Dendritic cell treated with granulocyte-macrophage colony-stimulating factor and Interleukin-4, amounts not matched to agents 40 ng/mL and 50 ng/mL, for 4 days (primary cell): Measurements from ENCODE around the gene RHBDF2.
"Not testable (repeated sequence)": the region's sequence is repeated elsewhere in the genome, so short reads cannot be mapped to it uniquely, and the experiment has no call there.

ENCODE experiments used
- H3K27ac Mint-ChIP-seq: one replicate; pipeline ENCODE4 v1.8.0; 2022; ENCODE audit warnings: mild to moderate bottlenecking, mixed read lengths
- H3K27me3 Mint-ChIP-seq: one replicate; pipeline ENCODE4 v1.8.0; 2022; ENCODE audit warnings: mild to moderate bottlenecking, mixed read lengths
- H3K36me3 Mint-ChIP-seq: one replicate; pipeline ENCODE4 v1.8.0; 2022; ENCODE audit warnings: low read depth, mixed read lengths
- H3K4me1 Mint-ChIP-seq: one replicate; pipeline ENCODE4 v1.8.0; 2022; ENCODE audit warnings: low read depth, mixed read lengths
- H3K4me3 Mint-ChIP-seq: one replicate; pipeline ENCODE4 v1.8.0; 2022; ENCODE audit warnings: mild to moderate bottlenecking, moderate library complexity, mixed read lengths
- H3K9me3 Mint-ChIP-seq: one replicate; pipeline ENCODE4 v1.8.0; 2022; ENCODE audit warnings: mixed read lengths
- intact Hi-C: fragments of 100-400 bp; cut with micrococcal nuclease; formaldehyde crosslinking; loops from one replicate; pipeline ENCODE4 v1.15.0; 2022

RHBDF2 gene

DNA sequence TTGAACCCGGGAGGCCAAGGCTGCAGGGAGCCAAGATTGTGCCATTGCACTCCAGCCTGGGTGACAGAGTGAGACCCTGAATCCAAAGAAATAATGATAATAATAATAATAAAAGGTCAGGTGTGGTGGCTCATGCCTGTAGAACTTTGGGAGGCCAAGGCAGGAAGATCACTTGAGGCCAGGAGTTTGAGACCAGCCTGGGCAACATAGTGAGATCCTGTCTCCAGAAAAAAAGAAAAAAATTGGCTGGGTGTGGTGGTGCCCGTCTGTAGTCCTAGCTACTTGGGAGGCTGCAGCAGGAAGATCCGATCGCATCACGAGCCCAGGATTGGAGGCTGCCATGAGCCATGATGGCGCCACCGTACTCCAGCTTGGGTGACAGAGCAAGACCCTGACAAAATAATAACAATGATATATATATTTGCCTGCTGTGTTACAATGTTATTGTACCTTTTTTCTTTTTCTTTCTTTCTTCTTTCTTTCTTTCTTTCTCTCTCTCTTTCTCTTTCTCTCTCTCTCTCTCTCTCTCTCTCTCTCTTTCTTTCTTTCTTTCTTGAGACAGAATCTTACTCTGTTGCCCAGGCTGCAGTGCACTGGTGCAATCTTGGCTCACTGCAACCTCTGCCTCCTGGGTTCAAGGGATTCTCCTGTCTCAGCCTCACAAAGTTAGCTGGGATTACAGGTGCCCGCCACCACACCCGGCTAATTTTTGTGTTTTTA is 32.6 kb upstream of the RHBDF2 start:
- peaks cover 56% of the 10 kb centered on the region for H3K27me3 Mint-ChIP-seq
- H3K27ac Mint-ChIP-seq, intact Hi-C loops: not testable (repeated sequence)

GRCh38 chr17:76532072-76532651 is 30.9 kb upstream of the RHBDF2 start:
- Mint-ChIP-seq H3K27me3 (peaks cover 61% of the 10 kb centered on the region), H3K36me3 (no peaks in the 10 kb centered on the region), H3K4me3 (no peak overlapping the region), H3K4me1 (peaks cover 17% of the 10 kb centered on the region), H3K9me3 (no peaks in the 10 kb centered on the region), H3K27ac (no peak overlapping the region)
- intact Hi-C loops: no loop called here

More for the DNA sequence above, 32.6 kb upstream of the RHBDF2 start:
- not testable (repeated sequence) for H3K4me3 Mint-ChIP-seq, H3K9me3 Mint-ChIP-seq, H3K36me3 Mint-ChIP-seq
- peaks cover 13% of the 10 kb centered on the region for H3K4me1 Mint-ChIP-seq

GRCh38 chr17:76531486-76532038 is 30.3 kb upstream of the RHBDF2 start:
- Mint-ChIP-seq H3K4me1 (peaks cover 19% of the 10 kb centered on the region), H3K36me3 (no peaks in the 10 kb centered on the region), H3K27ac (no peak overlapping the region), H3K27me3 (peaks cover 57% of the 10 kb centered on the region), H3K4me3 (no peak overlapping the region), H3K9me3 (no peaks in the 10 kb centered on the region)
- intact Hi-C loops: no loop called here

- Mint-ChIP-seq H3K27ac (peak overlapping the region; percentile 81), H3K27me3 (peaks cover 54% of the 10 kb centered on the region), H3K4me1 (peaks cover 19% of the 10 kb centered on the region), H3K9me3 (no peaks in the 10 kb centered on the region), H3K4me3 (no peak overlapping the region), H3K36me3 (no peaks in the 10 kb centered on the region)
- intact Hi-C loops: no loop called here
Measured at GRCh38 chr17:76530811-76531485, 29.7 kb upstream of the RHBDF2 start.

DNA sequence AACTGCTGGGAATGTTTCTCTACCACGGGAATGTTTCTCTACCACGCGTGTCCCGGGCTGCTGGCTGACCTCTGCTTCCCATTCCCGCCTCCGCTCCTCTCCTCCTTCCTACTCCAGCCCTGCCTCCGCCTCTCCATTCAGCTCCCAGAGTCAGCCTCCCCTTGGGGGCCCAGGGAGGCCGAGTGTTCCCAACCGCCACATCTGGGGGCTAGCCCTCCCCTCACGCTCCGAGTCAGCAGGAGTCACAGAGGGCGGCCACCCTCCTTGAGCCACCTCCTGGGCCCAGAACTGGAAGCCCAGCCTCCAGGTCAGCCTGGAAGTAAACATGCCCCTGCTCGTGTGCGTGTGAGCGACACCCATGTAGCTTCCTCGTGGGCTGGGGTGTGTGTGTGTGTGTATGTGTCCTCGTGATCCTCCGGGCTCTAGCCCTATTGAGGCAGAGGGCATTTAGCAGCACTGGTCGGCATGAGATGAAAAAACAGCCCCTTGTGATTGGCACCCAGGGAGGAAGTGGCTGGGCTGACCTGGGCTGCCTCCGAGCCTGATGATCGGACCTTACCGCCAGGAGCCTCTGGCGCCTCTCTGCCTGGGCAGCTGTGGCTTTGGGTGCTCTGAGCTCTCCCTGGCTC is 29.0 kb upstream of the RHBDF2 start:
- Mint-ChIP-seq H3K27me3 (peaks cover 47% of the 10 kb centered on the region), H3K36me3 (no peaks in the 10 kb centered on the region), H3K4me1 (peaks cover 19% of the 10 kb centered on the region), H3K9me3 (no peaks in the 10 kb centered on the region), H3K4me3 (peak overlapping the region; percentile 48), H3K27ac (peak overlapping the region; percentile 81)
- intact Hi-C loops: no loop called here

DNA sequence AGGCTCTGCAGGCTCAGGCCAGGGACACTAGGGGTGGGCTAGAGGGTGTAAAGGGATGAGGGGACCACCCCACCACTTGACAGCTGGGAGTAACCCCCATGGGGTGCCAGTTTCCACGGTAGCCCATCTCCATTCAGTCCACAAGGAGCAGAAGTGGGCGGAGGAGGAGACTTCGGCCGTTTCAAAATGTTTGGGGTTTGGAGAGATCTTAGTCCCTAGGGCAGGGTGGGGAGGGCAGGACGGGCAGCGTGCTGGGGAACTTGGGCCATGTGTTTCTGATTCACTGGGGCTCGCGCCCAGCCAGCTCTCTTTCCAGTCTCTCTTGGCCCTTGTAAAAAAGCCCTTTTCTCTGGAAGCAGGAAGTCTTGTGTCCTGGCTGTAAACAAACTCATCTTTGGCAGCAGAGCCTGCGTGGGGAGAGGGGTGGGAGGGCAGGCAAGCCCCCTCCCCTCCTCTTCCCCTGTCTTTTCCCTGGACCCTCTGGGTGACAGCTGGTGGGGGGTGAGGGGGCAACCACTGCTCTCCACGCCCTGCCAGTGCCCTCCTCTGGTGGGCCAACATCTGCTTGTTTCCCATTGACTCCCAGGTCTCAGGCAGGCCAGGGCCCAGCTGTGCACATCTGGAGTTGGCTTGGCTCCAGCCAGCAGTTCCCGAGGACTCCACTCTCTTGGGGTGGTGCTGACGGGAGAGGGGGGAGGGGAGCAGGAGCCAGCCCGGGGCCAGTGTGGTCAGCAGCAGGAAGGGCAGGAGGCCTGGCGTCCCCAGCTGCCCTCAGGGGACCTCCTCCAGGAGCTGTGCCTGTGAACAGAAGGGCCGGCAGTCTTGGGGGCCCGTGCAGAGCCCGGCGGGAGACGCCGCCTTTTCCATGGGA is 28.2 kb upstream of the RHBDF2 start:
- peak overlapping the region; percentile 10 for H3K4me3 Mint-ChIP-seq
- no peaks in the 10 kb centered on the region for H3K36me3 Mint-ChIP-seq
- H3K27ac Mint-ChIP-seq: peak overlapping the region; percentile 81
- H3K4me1 Mint-ChIP-seq: peaks cover 19% of the 10 kb centered on the region
- H3K9me3 Mint-ChIP-seq: no peaks in the 10 kb centered on the region
- intact Hi-C loops: loop anchor here (10.0 kb wide), 1 partner anchor 185 kb away; the partner anchor contains the start of gene MXRA7
- peaks cover 47% of the 10 kb centered on the region for H3K27me3 Mint-ChIP-seq

GRCh38 chr17:76528528-76529223 is 27.5 kb upstream of the RHBDF2 start:
- H3K27ac Mint-ChIP-seq: peak overlapping the region; percentile 29
- no peaks in the 10 kb centered on the region for H3K9me3 Mint-ChIP-seq
- H3K4me3 Mint-ChIP-seq: no peak overlapping the region
- H3K36me3 Mint-ChIP-seq: no peaks in the 10 kb centered on the region
- H3K27me3 Mint-ChIP-seq: peaks cover 54% of the 10 kb centered on the region
- H3K4me1 Mint-ChIP-seq: peaks cover 19% of the 10 kb centered on the region
- intact Hi-C loops: loop anchor here (10.0 kb wide), 1 partner anchor 186 kb away; the partner anchor contains the start of gene MXRA7

DNA sequence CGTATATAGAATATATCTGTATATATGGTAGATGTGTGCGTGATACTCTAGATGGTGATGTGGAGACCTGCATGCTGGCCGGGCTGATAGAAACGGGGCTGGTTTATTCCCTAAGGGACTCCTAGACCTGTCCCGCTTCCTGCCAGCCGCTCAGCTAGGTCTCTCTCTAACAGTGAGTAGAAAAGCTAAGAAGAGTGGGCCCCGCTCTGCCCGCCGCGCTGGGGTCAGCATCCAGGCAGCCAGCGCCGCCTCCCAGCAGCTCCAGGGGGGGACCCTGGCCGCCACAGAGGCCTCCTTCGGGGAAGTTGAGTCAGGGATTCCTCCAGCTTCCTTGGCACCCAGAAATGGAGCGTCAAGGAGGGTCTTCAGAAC is 26.9 kb upstream of the RHBDF2 start:
- Mint-ChIP-seq H3K27me3 (peaks cover 59% of the 10 kb centered on the region), H3K4me1 (peaks cover 22% of the 10 kb centered on the region), H3K36me3 (no peaks in the 10 kb centered on the region), H3K27ac (peak overlapping the region; percentile 29), H3K9me3 (no peaks in the 10 kb centered on the region), H3K4me3 (no peak overlapping the region)
- intact Hi-C loops: loop anchor here (10.0 kb wide), 1 partner anchor 187 kb away; the partner anchor contains the start of gene MXRA7

DNA sequence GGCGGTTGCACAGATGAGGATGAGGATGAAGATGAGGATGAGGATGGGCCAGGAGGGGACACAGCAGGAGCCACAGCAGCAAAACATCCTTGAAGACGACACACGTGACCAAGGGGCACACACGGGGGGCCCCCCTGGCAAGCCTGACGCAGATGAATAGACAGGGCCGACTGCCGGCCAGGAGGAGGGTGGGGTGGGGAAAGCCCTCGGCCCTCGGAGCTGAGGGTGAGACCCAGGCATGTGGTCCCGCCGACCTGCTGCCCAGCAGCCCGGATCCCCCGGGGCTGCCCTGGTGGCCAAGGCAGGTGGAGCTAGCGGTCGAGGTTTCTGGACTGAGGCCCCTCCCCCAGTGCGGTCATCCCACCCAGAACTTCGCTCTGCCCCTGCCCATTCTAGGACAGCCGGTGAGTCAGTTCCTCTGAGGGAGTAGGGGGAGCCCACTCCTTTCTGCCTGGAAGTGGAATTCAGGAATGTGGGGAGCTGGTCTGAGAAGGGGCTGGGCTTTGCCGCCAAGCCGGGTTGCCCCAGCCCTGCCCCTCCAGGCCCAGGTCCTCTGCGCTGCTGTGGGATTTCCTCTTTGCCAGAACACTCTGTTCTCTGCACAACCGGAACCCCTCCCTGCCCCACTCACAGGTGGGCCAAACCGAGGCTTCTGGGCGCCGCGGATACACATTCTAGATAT is 26.3 kb upstream of the RHBDF2 start:
- H3K9me3 Mint-ChIP-seq: no peaks in the 10 kb centered on the region
- no peaks in the 10 kb centered on the region for H3K36me3 Mint-ChIP-seq
- no peak overlapping the region for H3K27ac Mint-ChIP-seq
- H3K27me3 Mint-ChIP-seq: peaks cover 59% of the 10 kb centered on the region
- H3K4me1 Mint-ChIP-seq: peaks cover 27% of the 10 kb centered on the region
- H3K4me3 Mint-ChIP-seq: no peak overlapping the region
- intact Hi-C loops: loop anchor here (10.0 kb wide), 1 partner anchor 187 kb away; the partner anchor contains the start of gene MXRA7

- not testable (repeated sequence) for H3K36me3 Mint-ChIP-seq, H3K9me3 Mint-ChIP-seq
Measured at GRCh38 chr17:76527016-76527415, 25.8 kb upstream of the RHBDF2 start.

GRCh38 chr17:76525513-76525833 is 24.2 kb upstream of the RHBDF2 start:
- H3K27ac Mint-ChIP-seq, H3K9me3 Mint-ChIP-seq, H3K4me3 Mint-ChIP-seq, H3K36me3 Mint-ChIP-seq: not testable (repeated sequence)
- H3K4me1 Mint-ChIP-seq: peaks cover 26% of the 10 kb centered on the region
- intact Hi-C loops: loop anchor here (10.0 kb wide), 1 partner anchor 189 kb away; the partner anchor contains the start of gene MXRA7
- peaks cover 57% of the 10 kb centered on the region for H3K27me3 Mint-ChIP-seq

More at GRCh38 chr17:76527016-76527415, 25.8 kb upstream of the RHBDF2 start:
- intact Hi-C loops: loop anchor here (10.0 kb wide), 1 partner anchor 188 kb away; the partner anchor contains the start of gene MXRA7
- not testable (repeated sequence) for H3K4me3 Mint-ChIP-seq, H3K27ac Mint-ChIP-seq
- Mint-ChIP-seq H3K27me3 (peaks cover 55% of the 10 kb centered on the region), H3K4me1 (peaks cover 27% of the 10 kb centered on the region)
